Lower leg skin (tissue), 3 donors: ENCODE measurements around the gene LETMD1.

Experiments
- POLR2A ChIP-seq, 2 donors: fragments of 450-650 bp; IDR thresholded peaks; one replicate each; pipeline ENCODE4 v1.6.1; 2016 to 2017; ENCODE audit warnings: antibody characterized with exemption in 2 of 2, mild to moderate bottlenecking in 1 of 2, moderate library complexity in 1 of 2
- TF ChIP-seq, protein P1 (sequence below), 3 donors: fragments of 450-650 bp; IDR thresholded peaks; one replicate each; pipeline ENCODE4 v1.5.1; 2016; ENCODE audit warnings: antibody characterized with exemption in 3 of 3, mild to moderate bottlenecking in 3 of 3, moderate library complexity in 2 of 3

GRCh38 chr12:51056242-51056641, 8.1 kb downstream of the LETMD1 start:
- TF ChIP-seq, protein P1, sequence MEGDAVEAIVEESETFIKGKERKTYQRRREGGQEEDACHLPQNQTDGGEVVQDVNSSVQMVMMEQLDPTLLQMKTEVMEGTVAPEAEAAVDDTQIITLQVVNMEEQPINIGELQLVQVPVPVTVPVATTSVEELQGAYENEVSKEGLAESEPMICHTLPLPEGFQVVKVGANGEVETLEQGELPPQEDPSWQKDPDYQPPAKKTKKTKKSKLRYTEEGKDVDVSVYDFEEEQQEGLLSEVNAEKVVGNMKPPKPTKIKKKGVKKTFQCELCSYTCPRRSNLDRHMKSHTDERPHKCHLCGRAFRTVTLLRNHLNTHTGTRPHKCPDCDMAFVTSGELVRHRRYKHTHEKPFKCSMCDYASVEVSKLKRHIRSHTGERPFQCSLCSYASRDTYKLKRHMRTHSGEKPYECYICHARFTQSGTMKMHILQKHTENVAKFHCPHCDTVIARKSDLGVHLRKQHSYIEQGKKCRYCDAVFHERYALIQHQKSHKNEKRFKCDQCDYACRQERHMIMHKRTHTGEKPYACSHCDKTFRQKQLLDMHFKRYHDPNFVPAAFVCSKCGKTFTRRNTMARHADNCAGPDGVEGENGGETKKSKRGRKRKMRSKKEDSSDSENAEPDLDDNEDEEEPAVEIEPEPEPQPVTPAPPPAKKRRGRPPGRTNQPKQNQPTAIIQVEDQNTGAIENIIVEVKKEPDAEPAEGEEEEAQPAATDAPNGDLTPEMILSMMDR (IDR thresholded peaks at IDR 0.05), result no peak
- TF ChIP-seq POLR2A (IDR thresholded peaks at IDR 0.05), result no peak
